Peyer's patch (tissue), 4 donors: ENCODE measurements around the gene FHL3.

ENCODE experiments used
- POLR2A ChIP-seq, 2 donors: fragments of 450-650 bp; IDR thresholded peaks; one replicate each; pipeline ENCODE4 v1.5.1; 2017; ENCODE audit warnings: antibody characterized with exemption in 2 of 2, mild to moderate bottlenecking in 2 of 2, moderate library complexity in 2 of 2
- TF ChIP-seq, protein P1 (sequence below), 6 experiments: fragments of 450-650 bp in 4 of 6; fragments of 200-600 bp in 2 of 6; sonication (generic) in 1 of 6; IDR thresholded peaks; one replicate each; pipeline ENCODE4 v1.5.1; 2017 to 2019; ENCODE audit warnings: antibody characterized with exemption in 6 of 6, mild to moderate bottlenecking in 3 of 6, moderate library complexity in 1 of 6

DNA sequence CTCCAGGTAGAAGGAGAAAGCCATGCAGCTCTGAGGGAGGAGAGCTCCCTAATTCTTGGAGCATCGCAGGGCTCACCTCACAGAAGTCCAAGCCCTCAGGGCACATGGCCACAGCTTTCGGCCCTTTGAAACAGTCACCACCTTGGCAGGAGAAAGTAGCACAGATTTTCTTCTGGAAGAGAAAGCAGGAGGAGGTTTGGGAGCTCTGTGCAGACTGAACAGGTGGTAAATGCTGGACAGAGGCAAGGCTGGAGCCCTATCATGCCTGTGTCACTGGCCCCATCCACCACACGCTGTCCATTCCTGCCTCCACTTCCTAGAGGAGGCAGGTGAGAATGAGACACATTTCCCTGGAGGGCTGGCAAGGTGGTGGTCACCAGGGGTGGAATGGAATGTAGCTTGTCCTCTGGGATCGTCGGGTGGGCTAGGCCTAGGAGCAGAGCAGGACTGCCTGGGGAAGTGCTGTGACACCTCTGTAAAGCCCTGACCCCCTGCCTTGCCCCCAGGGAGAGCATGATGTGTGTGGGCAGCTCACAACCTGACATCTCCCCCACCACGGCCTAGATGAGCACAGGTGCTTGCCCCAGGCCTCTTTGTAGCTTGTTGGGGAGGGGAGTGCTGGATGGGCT, 55.7 kb downstream of the FHL3 start:
- TF ChIP-seq, protein P1, sequence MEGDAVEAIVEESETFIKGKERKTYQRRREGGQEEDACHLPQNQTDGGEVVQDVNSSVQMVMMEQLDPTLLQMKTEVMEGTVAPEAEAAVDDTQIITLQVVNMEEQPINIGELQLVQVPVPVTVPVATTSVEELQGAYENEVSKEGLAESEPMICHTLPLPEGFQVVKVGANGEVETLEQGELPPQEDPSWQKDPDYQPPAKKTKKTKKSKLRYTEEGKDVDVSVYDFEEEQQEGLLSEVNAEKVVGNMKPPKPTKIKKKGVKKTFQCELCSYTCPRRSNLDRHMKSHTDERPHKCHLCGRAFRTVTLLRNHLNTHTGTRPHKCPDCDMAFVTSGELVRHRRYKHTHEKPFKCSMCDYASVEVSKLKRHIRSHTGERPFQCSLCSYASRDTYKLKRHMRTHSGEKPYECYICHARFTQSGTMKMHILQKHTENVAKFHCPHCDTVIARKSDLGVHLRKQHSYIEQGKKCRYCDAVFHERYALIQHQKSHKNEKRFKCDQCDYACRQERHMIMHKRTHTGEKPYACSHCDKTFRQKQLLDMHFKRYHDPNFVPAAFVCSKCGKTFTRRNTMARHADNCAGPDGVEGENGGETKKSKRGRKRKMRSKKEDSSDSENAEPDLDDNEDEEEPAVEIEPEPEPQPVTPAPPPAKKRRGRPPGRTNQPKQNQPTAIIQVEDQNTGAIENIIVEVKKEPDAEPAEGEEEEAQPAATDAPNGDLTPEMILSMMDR (IDR thresholded peaks at IDR 0.05), result no peak
- no peak for TF ChIP-seq POLR2A (IDR thresholded peaks at IDR 0.05)
